ENCODE data around the gene SLC22A23. TPM values are rescaled to one million over a fixed set of nuclear protein-coding genes. Genes with fewer than 3 reads are reported as not detected.

Gene SLC22A23
- total and polyA plus RNA-seq, 5 experiments from 2014 or later = 0.36 to 5.6 (median 2.8) TPM

GRCh38 chr6:3318821-3319540 lies 137.9 kb downstream of the SLC22A23 start:
- Mint-ChIP-seq H3K36me3 (peaks cover 0 to 4% (median 0%) of the 10 kb centered on the region in 3 donors), H3K4me1 (peaks cover 23 to 33% (median 27%) of the 10 kb centered on the region in 4 donors), H3K27me3 (peaks cover 0 to 5% (median 3%) of the 10 kb centered on the region in 5 donors), H3K9me3 (no peaks in the 10 kb centered on the region), H3K4me3 (peak overlapping the region in 8 of 10 donors; percentile 59 to 87 (median 69)), H3K27ac (peak overlapping the region in 8 of 10 donors; percentile 28 to 87 (median 48))
- POLR2A ChIA-PET = no interaction called here
- DNase-seq (no peak), ATAC-seq (peak in 1 of 2 donors; percentile 34)

DNA sequence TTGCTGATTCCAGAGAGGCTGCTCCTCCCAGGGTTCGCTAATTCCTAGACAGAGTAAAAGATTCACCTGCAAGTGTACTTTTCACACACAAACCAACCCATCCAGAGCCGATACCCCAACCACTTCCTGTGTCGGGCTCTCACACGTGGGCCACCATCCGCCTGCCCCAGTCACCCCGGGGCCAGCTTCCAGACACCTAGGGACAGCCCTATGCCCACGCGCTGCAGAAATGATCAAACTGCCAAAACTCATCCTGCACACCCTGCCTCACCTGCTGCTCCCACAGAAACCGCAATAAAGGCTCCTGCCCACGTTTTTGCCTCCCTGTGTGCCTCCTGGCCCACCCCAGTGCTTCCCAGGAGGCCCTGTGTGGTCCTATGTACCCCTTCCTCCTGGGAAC lies 138.6 kb downstream of the SLC22A23 start:
- H3K27me3 Mint-ChIP-seq = peaks cover 0 to 5% (median 3%) of the 10 kb centered on the region in 5 donors
- DNase-seq (peak in 8 of 10 donors; percentile 4 to 73 (median 46)), ATAC-seq (peak; percentile 97 to 99)
- peak overlapping the region in 5 of 10 donors; percentile 27 to 87 (median 46) for H3K27ac Mint-ChIP-seq
- no peaks in the 10 kb centered on the region for H3K9me3 Mint-ChIP-seq
- H3K36me3 Mint-ChIP-seq = peaks cover 0 to 4% (median 0%) of the 10 kb centered on the region in 3 donors
- POLR2A ChIA-PET = no interaction called here
- H3K4me3 Mint-ChIP-seq = peak overlapping the region; percentile 29 to 87 (median 66)
- peaks cover 23 to 33% (median 27%) of the 10 kb centered on the region in 4 donors for H3K4me1 Mint-ChIP-seq

- Mint-ChIP-seq H3K4me1 (peaks cover 23 to 33% (median 27%) of the 10 kb centered on the region in 4 donors), H3K9me3 (no peaks in the 10 kb centered on the region), H3K27ac (peak overlapping the region in 5 of 10 donors; percentile 3 to 87 (median 55)), H3K36me3 (peaks cover 0 to 1% (median 0%) of the 10 kb centered on the region in 3 donors), H3K27me3 (peaks cover 0 to 5% (median 3%) of the 10 kb centered on the region in 5 donors), H3K4me3 (peak overlapping the region; percentile 29 to 87 (median 66))
- POLR2A ChIA-PET = no interaction called here
- no peak for DNase-seq
- ATAC-seq = no peak
Measured at GRCh38 chr6:3317741-3318211, 139.1 kb downstream of the SLC22A23 start.

- Mint-ChIP-seq H3K27me3 (peaks cover 0 to 5% (median 3%) of the 10 kb centered on the region in 5 donors), H3K9me3 (no peaks in the 10 kb centered on the region), H3K4me1 (peaks cover 23 to 33% (median 27%) of the 10 kb centered on the region in 4 donors), H3K27ac (no peak overlapping the region), H3K36me3 (peaks cover 0 to 1% (median 0%) of the 10 kb centered on the region in 3 donors), H3K4me3 (no peak overlapping the region)
- ATAC-seq = no peak
- POLR2A ChIA-PET = no interaction called here
- no peak for DNase-seq
Measured at GRCh38 chr6:3316818-3317217, 140.0 kb downstream of the SLC22A23 start.

- POLR2A ChIA-PET = no interaction called here
- no peak overlapping the region for H3K27ac Mint-ChIP-seq
- H3K27me3 Mint-ChIP-seq = peaks cover 0 to 5% (median 3%) of the 10 kb centered on the region in 5 donors
- H3K36me3 Mint-ChIP-seq = no peaks in the 10 kb centered on the region
- H3K9me3 Mint-ChIP-seq = no peaks in the 10 kb centered on the region
- peaks cover 23 to 33% (median 27%) of the 10 kb centered on the region in 4 donors for H3K4me1 Mint-ChIP-seq
- no peak overlapping the region for H3K4me3 Mint-ChIP-seq
- DNase-seq (no peak), ATAC-seq (no peak)
Measured at GRCh38 chr6:3316331-3316730, 140.5 kb downstream of the SLC22A23 start.

- H3K4me1 Mint-ChIP-seq = peaks cover 23 to 30% (median 27%) of the 10 kb centered on the region in 4 donors
- H3K4me3 Mint-ChIP-seq = no peak overlapping the region
- peak overlapping the region in 1 of 10 donors; percentile 11 for H3K27ac Mint-ChIP-seq
- no peaks in the 10 kb centered on the region for H3K36me3 Mint-ChIP-seq
- H3K9me3 Mint-ChIP-seq = no peaks in the 10 kb centered on the region
- peaks cover 0 to 5% (median 3%) of the 10 kb centered on the region in 5 donors for H3K27me3 Mint-ChIP-seq
- ATAC-seq (no peak), DNase-seq (no peak)
- POLR2A ChIA-PET = interaction anchor here (0.8 kb wide), 1 partner anchor 21 kb away, joined by 3 read pairs; no protein-coding TSS in a partner anchor
Measured at GRCh38 chr6:3315841-3316240, 141.0 kb downstream of the SLC22A23 start.

- Mint-ChIP-seq H3K27ac (peak overlapping the region in 2 of 10 donors; percentile 11 to 32), H3K27me3 (peaks cover 0 to 5% (median 3%) of the 10 kb centered on the region in 5 donors), H3K36me3 (no peaks in the 10 kb centered on the region), H3K4me1 (peaks cover 23 to 30% (median 26%) of the 10 kb centered on the region in 4 donors), H3K4me3 (no peak overlapping the region), H3K9me3 (no peaks in the 10 kb centered on the region)
- ATAC-seq = no peak
- DNase-seq = no peak
- POLR2A ChIA-PET = interaction anchor here (0.8 kb wide), 1 partner anchor 22 kb away, joined by 3 read pairs; no protein-coding TSS in a partner anchor
Measured at GRCh38 chr6:3314621-3315467, 142.0 kb downstream of the SLC22A23 start.

- H3K9me3 Mint-ChIP-seq = no peaks in the 10 kb centered on the region
- DNase-seq (no peak), ATAC-seq (no peak)
- H3K36me3 Mint-ChIP-seq = no peaks in the 10 kb centered on the region
- POLR2A ChIA-PET = no interaction called here
- H3K27me3 Mint-ChIP-seq = peaks cover 0 to 5% (median 3%) of the 10 kb centered on the region in 5 donors
- no peak overlapping the region for H3K4me3 Mint-ChIP-seq
- H3K4me1 Mint-ChIP-seq = peaks cover 19 to 25% (median 23%) of the 10 kb centered on the region in 4 donors
- no peak overlapping the region for H3K27ac Mint-ChIP-seq
Measured at GRCh38 chr6:3314176-3314575, 142.7 kb downstream of the SLC22A23 start.

DNA sequence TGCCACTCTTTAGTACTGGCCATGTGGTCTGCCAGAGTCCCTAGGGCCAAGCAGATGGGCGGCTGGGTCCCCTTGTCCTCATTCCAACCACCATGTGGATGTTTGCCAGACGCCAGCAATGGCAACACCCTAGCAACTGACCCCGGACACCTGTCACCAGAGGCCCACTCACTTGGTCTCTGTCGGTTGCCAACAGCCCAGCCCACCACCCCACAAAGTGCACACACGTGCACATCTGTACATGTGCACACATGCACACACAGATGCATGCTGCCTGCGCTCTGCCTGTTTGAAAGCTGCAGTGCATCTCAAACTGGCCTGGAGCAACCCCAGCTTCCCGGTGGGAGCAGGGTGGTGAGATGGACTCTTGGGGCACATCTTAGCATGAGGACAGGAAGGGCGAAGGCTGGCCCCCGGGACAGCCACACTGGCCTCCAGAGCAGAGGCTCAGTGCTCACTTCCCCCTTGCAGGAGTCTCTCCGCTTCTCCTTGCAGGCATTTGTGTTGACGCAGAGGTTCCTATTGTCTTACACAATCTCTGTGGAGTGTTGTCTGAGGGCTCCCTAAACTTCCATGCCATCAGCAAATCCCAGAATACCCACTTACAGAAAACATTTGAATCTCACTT lies 144.1 kb downstream of the SLC22A23 start:
- no peak for ATAC-seq
- H3K9me3 Mint-ChIP-seq = no peaks in the 10 kb centered on the region
- POLR2A ChIA-PET = no interaction called here

DNA sequence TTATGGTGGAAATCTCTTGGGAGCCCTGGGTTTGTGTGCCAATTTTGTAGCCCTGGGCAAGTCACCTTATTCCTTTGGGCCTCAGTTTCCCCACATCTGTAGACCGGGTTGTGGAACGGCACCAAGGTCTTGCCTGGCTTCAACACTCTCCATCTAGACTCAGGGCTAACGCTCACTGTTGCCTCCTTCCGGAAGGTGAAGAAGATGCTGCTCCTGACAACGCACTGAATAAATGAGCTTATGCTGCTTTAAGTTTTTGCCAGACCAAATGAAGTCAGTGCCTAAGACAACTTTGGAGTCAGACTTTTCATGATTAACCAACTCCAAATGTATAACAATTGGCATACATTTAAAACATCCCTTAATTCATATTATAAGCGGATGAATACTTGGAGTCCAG lies 145.0 kb downstream of the SLC22A23 start:
- Mint-ChIP-seq H3K36me3 (no peaks in the 10 kb centered on the region), H3K9me3 (no peaks in the 10 kb centered on the region)
- no peak for DNase-seq

More for the DNA sequence above, 144.1 kb downstream of the SLC22A23 start:
- Mint-ChIP-seq H3K4me1 (peaks cover 4 to 11% (median 8%) of the 10 kb centered on the region in 4 donors), H3K4me3 (no peak overlapping the region), H3K27me3 (peaks cover 0 to 6% (median 2%) of the 10 kb centered on the region in 5 donors), H3K36me3 (no peaks in the 10 kb centered on the region), H3K27ac (no peak overlapping the region)
- DNase-seq = no peak

GRCh38 chr6:3310703-3311102 lies 146.1 kb downstream of the SLC22A23 start:
- Mint-ChIP-seq H3K27ac (peak overlapping the region in 1 of 10 donors; percentile 70), H3K27me3 (peaks cover 0 to 6% (median 0%) of the 10 kb centered on the region in 5 donors), H3K36me3 (no peaks in the 10 kb centered on the region), H3K9me3 (no peaks in the 10 kb centered on the region), H3K4me1 (no peaks in the 10 kb centered on the region), H3K4me3 (no peak overlapping the region)
- DNase-seq (no peak), ATAC-seq (no peak)
- POLR2A ChIA-PET = no interaction called here

More for the DNA sequence above, 145.0 kb downstream of the SLC22A23 start:
- Mint-ChIP-seq H3K27ac (no peak overlapping the region), H3K4me1 (peaks cover 0 to 2% (median 0%) of the 10 kb centered on the region in 4 donors), H3K4me3 (no peak overlapping the region), H3K27me3 (peaks cover 0 to 6% (median 0%) of the 10 kb centered on the region in 5 donors)
- ATAC-seq = no peak
- POLR2A ChIA-PET = no interaction called here

GRCh38 chr6:3310051-3310448 lies 146.8 kb downstream of the SLC22A23 start:
- no peaks in the 10 kb centered on the region for H3K9me3 Mint-ChIP-seq
- H3K27ac Mint-ChIP-seq = no peak overlapping the region
- peaks cover 0 to 9% (median 0%) of the 10 kb centered on the region in 5 donors for H3K27me3 Mint-ChIP-seq
- POLR2A ChIA-PET = no interaction called here
- no peak overlapping the region for H3K4me3 Mint-ChIP-seq
- ATAC-seq = no peak
- H3K4me1 Mint-ChIP-seq = no peaks in the 10 kb centered on the region
- DNase-seq = no peak
- peaks cover 0 to 3% (median 0%) of the 10 kb centered on the region in 3 donors for H3K36me3 Mint-ChIP-seq

Measured in naive thymus-derived CD8-positive, alpha-beta T cell (primary cell).